Right lobe of liver (tissue), 6 donors: ENCODE measurements around the gene SLC24A3. TPM values are rescaled to one million over a fixed set of nuclear protein-coding genes. Genes with fewer than 3 reads are reported as not detected.

Experiments used
- ATAC-seq, 4 donors: fragments of 200-7000 bp; cut with Tn5 transposase; one replicate each; pipeline ENCODE4 v1.9.1; 2020; ENCODE audit warnings: mild to moderate bottlenecking in 4 of 4, moderate library complexity in 4 of 4
- DNase-seq, 3 donors: peaks; one replicate each; pipeline ENCODE4 v3.0.0-alpha.2; 2020
- H3K27ac ChIP-seq, 3 donors: fragments of 200-600 bp; one replicate each; pipeline ENCODE4 v1.8.0; 2022
- H3K27me3 ChIP-seq, 2 donors: fragments of 200-600 bp; one replicate each; pipeline ENCODE4 v1.8.0; 2022
- H3K36me3 ChIP-seq, 4 donors: fragments of 200-600 bp; sonication (generic) in 1 of 4; one replicate each; pipeline versions ENCODE4 v1.5.1 to v1.8.0; 2017 to 2022; ENCODE audit warnings: control low read depth in 1 of 4
- H3K4me1 ChIP-seq, 4 donors: fragments of 200-600 bp; sonication (generic) in 1 of 4; one replicate each; pipeline versions ENCODE4 v1.5.1 to v1.8.0; 2017 to 2022; ENCODE audit warnings: control low read depth in 1 of 4
- H3K4me3 ChIP-seq, 3 donors: fragments of 200-600 bp; one replicate each; pipeline ENCODE4 v1.8.0; 2022
- H3K9me3 ChIP-seq, 4 donors: fragments of 200-600 bp; sonication (generic) in 1 of 4; one replicate each; pipeline versions ENCODE4 v1.5.1 to v1.8.0; 2017 to 2022; ENCODE audit warnings: control low read depth in 1 of 4
- POLR2A ChIP-seq: fragments of 450-650 bp; IDR thresholded peaks from one replicate; pipeline ENCODE4 v1.6.1; 2017; ENCODE audit warnings: antibody characterized with exemption, mild to moderate bottlenecking
- WGBS: methylation state at CpG from one replicate; pipeline ENCODE4 v1.1.6; 2018; ENCODE audit warnings: low coverage, low lambda C conversion rate; ENCODE audit not compliant: insufficient coverage; ENCODE audit errors: missing lambda C conversion rate; 5-methylcytosine and 5-hydroxymethylcytosine counted together
- intact Hi-C, 2 donors: fragments of 100-400 bp; cut with DNase I; formaldehyde crosslinking; loops; one replicate each; pipeline versions ENCODE4 v1.11.2 to v1.14.1; 2022
- total RNA-seq, 6 experiments: library from RNA; depleted of rRNA in 2 of 6; stranded (reverse); fragments of >200 nt in 2 of 6; fragmentation: NEBNext Ultra II Directional in 3 of 6; extraction: Animal tissue kit (Norgen Biotek cat#: 25700) in 3 of 6; gene quantifications; one replicate each; pipeline versions ENCODE4 v1.1.0 to v1.2.4, GENCODE V29; 2016 to 2023
- TF ChIP-seq, protein P1 (sequence below), 4 donors: fragments of 200-600 bp in 3 of 4; fragments of 450-650 bp in 1 of 4; IDR thresholded peaks; one replicate each; pipeline versions ENCODE4 v1.5.1 to v1.8.0; 2016 to 2022; ENCODE audit warnings: antibody characterized with exemption in 4 of 4, mild to moderate bottlenecking in 2 of 4
- donor health status: DM: no; HTN: yes; CAD: no.
- donor health status: DM: no; HTN: no; CAD: no.
- donor health status: DM: no; HTN: no; CAD: no.
- donor health status: DM: no; HTN: yes; CAD: no.
- donor health status: DM: no; HTN: yes; CAD: no.

Gene SLC24A3
- total RNA-seq, 6 experiments from 2014 or later: 0.06 to 0.49 (median 0.27) TPM

DNA sequence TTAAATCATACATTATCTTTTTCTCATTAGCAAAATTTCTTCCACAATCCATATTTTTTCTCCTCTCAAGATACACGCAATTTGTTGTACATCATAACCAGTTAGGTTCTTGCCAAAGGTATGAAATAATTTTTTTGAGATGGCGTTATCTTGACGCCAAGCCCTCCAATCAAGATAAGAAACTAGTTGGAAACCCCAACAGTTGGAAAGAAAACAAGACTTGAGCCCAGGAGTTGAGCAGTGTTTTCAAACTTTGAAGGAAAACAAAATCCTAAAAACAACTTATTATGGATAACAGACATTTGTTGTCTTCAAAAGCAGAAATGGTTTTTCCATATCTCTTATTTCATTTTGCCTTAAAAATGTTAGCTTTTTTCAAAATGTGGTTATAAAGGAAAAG, 184.8 kb downstream of the SLC24A3 start:
- no peak for ATAC-seq
- Histone ChIP-seq H3K27me3 (no peaks in the 10 kb centered on the region), H3K4me1 (no peaks in the 10 kb centered on the region), H3K27ac (no peak overlapping the region), H3K4me3 (no peak overlapping the region), H3K9me3 (no peaks in the 10 kb centered on the region), H3K36me3 (no peaks in the 10 kb centered on the region)
- no peak for DNase-seq
- TF ChIP-seq POLR2A: no peak
- TF ChIP-seq, protein P1, sequence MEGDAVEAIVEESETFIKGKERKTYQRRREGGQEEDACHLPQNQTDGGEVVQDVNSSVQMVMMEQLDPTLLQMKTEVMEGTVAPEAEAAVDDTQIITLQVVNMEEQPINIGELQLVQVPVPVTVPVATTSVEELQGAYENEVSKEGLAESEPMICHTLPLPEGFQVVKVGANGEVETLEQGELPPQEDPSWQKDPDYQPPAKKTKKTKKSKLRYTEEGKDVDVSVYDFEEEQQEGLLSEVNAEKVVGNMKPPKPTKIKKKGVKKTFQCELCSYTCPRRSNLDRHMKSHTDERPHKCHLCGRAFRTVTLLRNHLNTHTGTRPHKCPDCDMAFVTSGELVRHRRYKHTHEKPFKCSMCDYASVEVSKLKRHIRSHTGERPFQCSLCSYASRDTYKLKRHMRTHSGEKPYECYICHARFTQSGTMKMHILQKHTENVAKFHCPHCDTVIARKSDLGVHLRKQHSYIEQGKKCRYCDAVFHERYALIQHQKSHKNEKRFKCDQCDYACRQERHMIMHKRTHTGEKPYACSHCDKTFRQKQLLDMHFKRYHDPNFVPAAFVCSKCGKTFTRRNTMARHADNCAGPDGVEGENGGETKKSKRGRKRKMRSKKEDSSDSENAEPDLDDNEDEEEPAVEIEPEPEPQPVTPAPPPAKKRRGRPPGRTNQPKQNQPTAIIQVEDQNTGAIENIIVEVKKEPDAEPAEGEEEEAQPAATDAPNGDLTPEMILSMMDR (IDR thresholded peaks at IDR 0.05): no peak
- intact Hi-C loops: no loop called here
- 63% methylated on average over 3 of the region's 3 CpGs for WGBS

DNA sequence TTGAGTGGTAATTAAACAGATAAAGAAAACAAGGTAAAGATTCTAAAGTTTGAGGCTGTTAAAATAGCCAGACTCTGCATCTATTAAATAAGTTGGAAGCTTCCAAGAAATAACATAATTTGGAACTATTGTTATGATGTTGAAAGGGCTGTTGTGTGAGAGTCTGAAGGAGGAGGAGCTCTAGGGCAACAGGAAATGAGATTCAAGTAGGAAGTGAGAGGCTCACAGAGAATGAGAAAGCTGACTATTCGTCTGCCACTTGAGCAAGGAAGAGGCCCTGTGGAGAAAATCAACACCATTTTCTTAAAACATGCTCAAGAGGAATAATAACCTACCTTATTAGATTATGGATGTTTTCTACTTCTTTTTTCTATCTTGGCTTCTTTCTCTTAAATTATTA, 185.2 kb downstream of the SLC24A3 start:
- H3K36me3 ChIP-seq: no peaks in the 10 kb centered on the region
- no peak for TF ChIP-seq POLR2A
- TF ChIP-seq, protein P1 (IDR thresholded peaks at IDR 0.05): no peak
- ATAC-seq: no peak
- no peaks in the 10 kb centered on the region for H3K4me1 ChIP-seq
- WGBS: 24% methylated on average over 1 of the region's 1 CpG
- no peak for DNase-seq
- intact Hi-C loops: no loop called here
- no peaks in the 10 kb centered on the region for H3K9me3 ChIP-seq
- no peak overlapping the region for H3K27ac ChIP-seq
- H3K4me3 ChIP-seq: no peak overlapping the region
- no peaks in the 10 kb centered on the region for H3K27me3 ChIP-seq

GRCh38 chr20:19401096-19401495, 188.7 kb downstream of the SLC24A3 start:
- no peaks in the 10 kb centered on the region for H3K27me3 ChIP-seq
- TF ChIP-seq, protein P1 (IDR thresholded peaks at IDR 0.05): no peak
- TF ChIP-seq POLR2A: no peak
- no peaks in the 10 kb centered on the region for H3K4me1 ChIP-seq
- H3K9me3 ChIP-seq: no peaks in the 10 kb centered on the region
- ATAC-seq (no peak), DNase-seq (no peak)
- intact Hi-C loops: no loop called here
- H3K4me3 ChIP-seq: no peak overlapping the region
- no peak overlapping the region for H3K27ac ChIP-seq
- 47% methylated on average over 3 of the region's 4 CpGs for WGBS
- no peaks in the 10 kb centered on the region for H3K36me3 ChIP-seq

GRCh38 chr20:19403549-19403948, 191.1 kb downstream of the SLC24A3 start:
- DNase-seq: no peak
- H3K27me3 ChIP-seq: no peaks in the 10 kb centered on the region
- H3K36me3 ChIP-seq: no peaks in the 10 kb centered on the region
- no peak overlapping the region for H3K27ac ChIP-seq
- no peak overlapping the region for H3K4me3 ChIP-seq
- TF ChIP-seq, protein P1 (IDR thresholded peaks at IDR 0.05): no peak
- no peak for TF ChIP-seq POLR2A
- H3K9me3 ChIP-seq: no peaks in the 10 kb centered on the region
- WGBS: 68% methylated on average over 4 of the region's 4 CpGs
- no peak for ATAC-seq
- intact Hi-C loops: no loop called here
- H3K4me1 ChIP-seq: no peaks in the 10 kb centered on the region

GRCh38 chr20:19404826-19405225, 192.4 kb downstream of the SLC24A3 start:
- no peaks in the 10 kb centered on the region for H3K27me3 ChIP-seq
- TF ChIP-seq, protein P1 (IDR thresholded peaks at IDR 0.05): no peak
- no peak for TF ChIP-seq POLR2A
- DNase-seq: no peak
- no peak overlapping the region for H3K4me3 ChIP-seq
- 58% methylated on average over 2 of the region's 3 CpGs for WGBS
- no peak for ATAC-seq
- no peaks in the 10 kb centered on the region for H3K4me1 ChIP-seq
- intact Hi-C loops: no loop called here
- H3K27ac ChIP-seq: no peak overlapping the region
- no peaks in the 10 kb centered on the region for H3K9me3 ChIP-seq
- H3K36me3 ChIP-seq: no peaks in the 10 kb centered on the region
